NCI-H146 treated with DMSO at 0.1 percent for 48 hours (cell line): ENCODE measurements around the gene PIR.

Source experiments
- DNase-seq: peaks from one replicate; lab custom pipeline; 2025; ENCODE audit not compliant: unreplicated experiment; lab: John Stamatoyannopoulos, UW

Gene PIR

GRCh38 chrX:15418707-15419181 lies 74.4 kb downstream of the PIR start:
- no peak for DNase-seq

- no peak for DNase-seq
Measured at GRCh38 chrX:15418041-15418706, 75.0 kb downstream of the PIR start.

GRCh38 chrX:15416133-15416993 lies 76.8 kb downstream of the PIR start:
- DNase-seq = no peak

- DNase-seq = no peak
Measured at GRCh38 chrX:15413101-15413500, 80.0 kb downstream of the PIR start.

- DNase-seq = no peak
Measured at GRCh38 chrX:15410947-15411346, 82.2 kb downstream of the PIR start.

GRCh38 chrX:15410430-15410829 lies 82.7 kb downstream of the PIR start:
- DNase-seq = no peak

- no peak for DNase-seq
Measured at GRCh38 chrX:15405846-15406245, 87.3 kb downstream of the PIR start.

- DNase-seq = no peak
Measured at GRCh38 chrX:15404401-15405096, 88.6 kb downstream of the PIR start.

GRCh38 chrX:15401378-15401777 lies 91.8 kb downstream of the PIR start:
- no peak for DNase-seq

- DNase-seq = no peak
Measured at GRCh38 chrX:15399962-15400391, 93.2 kb downstream of the PIR start.

- no peak for DNase-seq
Measured at GRCh38 chrX:15398874-15399273, 94.3 kb downstream of the PIR start.

- DNase-seq = no peak
Measured at GRCh38 chrX:15395789-15396188, 97.3 kb downstream of the PIR start.

- no peak for DNase-seq
Measured at GRCh38 chrX:15391850-15392249, 101.3 kb downstream of the PIR start.

GRCh38 chrX:15384304-15384703 lies 108.8 kb downstream of the PIR start, which contains the start of gene VEGFD:
Gene VEGFD (minus strand): TSS chrX:15384413. CDS start chrX:15383946, 467 bp downstream.
- no peak for DNase-seq

- DNase-seq = no peak
Measured at GRCh38 chrX:15382813-15383212, 110.3 kb downstream of the PIR start.

GRCh38 chrX:15376956-15377355 lies 116.2 kb downstream of the PIR start:
- no peak for DNase-seq

- no peak for DNase-seq
Measured at GRCh38 chrX:15373976-15374375, 119.2 kb downstream of the PIR start.

GRCh38 chrX:15366506-15367352 lies 126.4 kb downstream of the PIR start:
- no peak for DNase-seq

- no peak for DNase-seq
Measured at GRCh38 chrX:15359701-15360100, 133.4 kb downstream of the PIR start.

GRCh38 chrX:15358533-15358932 lies 134.6 kb downstream of the PIR start:
- DNase-seq = no peak

GRCh38 chrX:15356444-15356843 lies 136.7 kb downstream of the PIR start:
- DNase-seq = no peak
